ENCODE data around the gene TNFSF8. TPM values are rescaled to one million over a fixed set of nuclear protein-coding genes. Genes with fewer than 3 reads are reported as not detected.

TNFSF8 gene, protein sequence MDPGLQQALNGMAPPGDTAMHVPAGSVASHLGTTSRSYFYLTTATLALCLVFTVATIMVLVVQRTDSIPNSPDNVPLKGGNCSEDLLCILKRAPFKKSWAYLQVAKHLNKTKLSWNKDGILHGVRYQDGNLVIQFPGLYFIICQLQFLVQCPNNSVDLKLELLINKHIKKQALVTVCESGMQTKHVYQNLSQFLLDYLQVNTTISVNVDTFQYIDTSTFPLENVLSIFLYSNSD
- not detected in 2 replicates for polyA plus RNA-seq

DNA sequence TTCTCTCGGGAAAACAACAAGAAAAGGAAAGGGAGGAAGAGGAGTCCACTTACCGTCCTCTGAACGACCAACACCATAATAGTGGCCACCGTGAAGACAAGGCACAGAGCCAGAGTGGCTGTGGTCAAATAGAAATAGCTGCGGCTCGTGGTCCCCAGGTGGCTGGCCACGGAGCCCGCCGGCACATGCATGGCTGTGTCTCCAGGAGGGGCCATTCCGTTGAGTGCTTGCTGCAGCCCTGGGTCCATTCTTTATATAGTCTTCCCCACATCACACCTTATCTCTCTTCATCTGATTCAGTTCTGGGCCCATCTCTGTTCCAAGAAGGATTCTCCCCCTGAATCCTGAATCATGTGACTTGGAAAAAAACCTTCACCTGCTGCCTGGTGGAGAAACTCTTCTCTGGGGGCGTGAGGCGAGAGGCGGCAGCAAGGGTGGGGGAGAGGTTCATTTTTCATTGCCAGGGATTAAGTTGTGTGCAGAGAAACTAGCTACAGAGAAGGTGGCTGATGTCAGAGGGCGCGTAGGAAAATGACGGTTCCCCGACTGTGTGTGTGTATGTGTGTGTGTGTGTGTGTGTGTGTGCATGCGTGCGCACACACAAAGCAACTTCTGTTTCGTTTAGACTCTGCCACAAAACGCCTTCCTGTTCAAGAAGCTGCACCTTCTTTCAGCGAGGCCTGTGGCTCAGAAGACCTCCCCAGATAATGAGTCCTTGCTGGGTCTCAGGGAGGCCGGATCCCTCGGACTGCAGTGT, at the start of gene TNFSF8:
Gene TNFSF8 (minus strand): TSS at position 536 of the 757 bp plus-strand sequence. CDS start 288 bp downstream, at position 248.

Other genes starting within 250 kb of the TNFSF8 start
- gene TEX48, start 248.4 kb downstream of the TNFSF8 start, polyA plus RNA-seq = not detected in 2 replicates
- not detected in 2 replicates for gene TNFSF15, start 124.6 kb downstream of the TNFSF8 start, polyA plus RNA-seq
- 2.9 and 3.8 TPM in 2 replicates for gene TNC, start 187.6 kb upstream of the TNFSF8 start, polyA plus RNA-seq

All from Purkinje cell (primary cell).